Activated T-helper 1 cell treated with Interleukin-2 at 50 U/mL for 16 hours (primary cell): Measurements from ENCODE around the gene ZFYVE21.

Experiments used
- DNase-seq: peaks from one replicate; pipeline ENCODE4 v3.0.0-alpha.2; 2020; ENCODE audit warnings: low read depth

Gene ZFYVE21

GRCh38 chr14:103725001-103725682 is 9.5 kb downstream of the ZFYVE21 start:
- DNase-seq, result no peak

GRCh38 chr14:103725739-103726395 is 10.3 kb downstream of the ZFYVE21 start:
- DNase-seq, result no peak

DNA sequence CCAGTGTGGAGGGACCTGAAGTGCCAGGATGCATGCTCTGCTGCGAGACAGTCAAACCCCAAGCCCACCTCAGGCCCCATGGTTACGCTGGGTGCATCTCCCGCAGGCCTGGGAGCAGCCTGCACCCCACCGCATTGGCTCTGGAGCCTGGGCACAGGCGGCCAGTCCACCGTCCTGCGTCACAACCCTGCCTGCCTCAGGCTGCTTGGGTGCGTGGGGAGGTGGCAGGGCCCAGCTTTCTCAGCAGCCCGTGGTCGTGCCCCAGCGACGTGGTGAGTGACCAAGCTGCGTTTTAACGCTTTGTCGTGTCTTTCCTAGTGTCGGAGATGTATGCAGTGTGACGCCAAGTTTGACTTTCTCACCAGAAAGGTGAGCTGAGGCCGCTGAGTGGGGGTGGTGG is 10.9 kb downstream of the ZFYVE21 start:
- DNase-seq, result no peak

DNA sequence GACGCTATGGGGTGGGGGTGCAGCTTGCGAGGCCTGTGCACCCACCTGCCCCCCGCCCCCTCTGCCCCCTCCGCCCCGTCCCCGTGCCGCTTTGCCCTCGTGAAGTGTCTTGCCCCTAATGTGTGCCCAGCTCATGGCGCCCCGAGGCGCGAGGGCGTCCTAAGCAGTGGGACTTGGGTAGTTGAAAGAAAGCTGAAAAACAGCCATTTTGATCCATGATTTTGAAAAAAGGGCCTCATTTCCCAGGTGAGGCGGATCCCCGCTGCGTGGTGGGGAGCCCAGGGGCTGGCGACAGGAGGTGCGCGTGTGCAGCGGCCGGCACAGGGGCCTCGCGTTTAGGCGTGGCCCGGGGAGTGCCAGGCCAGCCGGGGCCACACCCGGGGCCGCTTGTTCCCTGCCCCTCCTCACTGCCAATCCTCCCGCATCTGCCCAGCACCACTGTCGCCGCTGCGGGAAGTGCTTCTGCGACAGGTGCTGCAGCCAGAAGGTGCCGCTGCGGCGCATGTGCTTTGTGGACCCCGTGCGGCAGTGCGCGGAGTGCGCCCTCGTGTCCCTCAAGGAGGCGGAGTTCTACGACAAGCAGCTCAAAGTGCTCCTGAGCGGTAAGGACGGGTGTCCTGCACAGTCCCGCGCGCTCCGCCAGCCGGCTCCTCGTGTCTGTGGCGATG is 11.8 kb downstream of the ZFYVE21 start:
- DNase-seq, result no peak

- DNase-seq, result no peak
Measured at GRCh38 chr14:103728141-103728540, 12.5 kb downstream of the ZFYVE21 start.

GRCh38 chr14:103728721-103729120 is 13.1 kb downstream of the ZFYVE21 start:
- DNase-seq, result no peak

DNA sequence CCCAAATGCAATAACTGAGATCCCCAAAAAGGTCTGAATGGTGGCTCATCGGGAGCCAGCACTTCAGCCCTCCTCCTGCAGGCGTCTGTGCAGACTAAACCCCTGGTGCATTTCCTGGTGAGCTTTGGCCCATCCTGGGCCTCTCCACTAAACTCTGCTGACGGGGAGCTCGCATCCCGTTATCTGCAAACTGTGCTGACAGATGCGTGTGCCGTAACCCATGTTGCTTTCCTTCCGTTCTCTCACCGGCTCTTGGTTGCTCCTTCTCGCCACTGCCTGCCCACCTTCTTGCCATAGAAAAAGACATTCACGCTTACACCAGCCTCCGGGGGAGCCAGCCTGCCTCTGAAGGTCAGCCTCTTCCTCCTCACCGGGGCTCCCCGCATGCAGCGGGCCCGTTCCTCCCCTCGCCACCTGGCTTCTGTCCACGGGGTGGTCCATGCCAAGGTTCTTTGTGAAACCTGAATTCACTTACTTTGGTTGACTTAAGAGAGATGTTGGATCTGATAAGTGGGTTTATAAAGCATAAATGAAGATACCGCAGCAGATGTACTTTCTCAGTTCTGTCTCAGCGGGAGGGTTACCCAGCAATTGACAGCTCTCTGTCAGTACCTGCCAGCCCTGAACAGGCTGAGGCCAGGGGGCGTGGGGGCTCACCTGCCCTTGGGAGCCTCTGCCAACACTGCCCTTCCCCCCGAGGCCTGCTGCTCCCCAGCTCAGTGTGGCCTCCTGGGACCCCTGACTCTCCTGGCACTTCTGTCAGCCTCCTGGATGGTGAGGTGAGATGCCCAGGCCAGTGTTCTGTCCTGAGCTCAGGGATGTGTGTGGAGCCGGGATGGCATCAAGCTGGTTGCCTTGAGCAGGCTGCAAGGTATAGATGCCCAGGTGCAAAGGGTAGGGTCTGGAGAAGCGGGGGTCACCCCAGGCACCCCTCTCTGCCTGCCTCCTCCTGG is 14.2 kb downstream of the ZFYVE21 start:
- DNase-seq, result no peak

DNA sequence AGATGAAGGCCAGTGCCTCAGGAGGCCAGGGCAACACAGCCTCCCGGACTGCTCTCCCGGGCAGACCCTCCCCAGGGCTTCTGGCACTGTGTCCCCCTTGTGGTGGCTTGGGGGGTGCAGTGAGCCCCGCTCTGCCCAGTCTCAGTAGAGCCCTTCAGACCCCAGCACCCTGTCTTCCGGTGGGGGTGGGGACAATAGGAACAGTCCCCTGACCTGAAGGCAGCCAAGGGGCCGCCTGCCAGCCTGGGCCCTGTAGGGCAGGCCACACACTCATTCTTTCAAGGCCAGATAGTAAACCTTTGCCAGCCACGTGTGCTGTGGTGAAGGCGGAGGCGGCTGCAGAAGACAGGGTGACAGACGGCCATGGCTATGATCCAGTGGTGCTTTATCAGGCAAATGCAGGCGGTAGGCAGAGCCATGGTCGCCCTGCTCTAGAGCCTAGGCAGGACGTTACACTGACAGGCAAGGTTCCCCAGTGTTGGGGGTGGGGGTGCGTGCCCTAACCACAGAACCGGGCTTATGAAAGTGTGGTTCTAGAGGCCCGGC is 15.0 kb downstream of the ZFYVE21 start:
- DNase-seq, result no peak

DNA sequence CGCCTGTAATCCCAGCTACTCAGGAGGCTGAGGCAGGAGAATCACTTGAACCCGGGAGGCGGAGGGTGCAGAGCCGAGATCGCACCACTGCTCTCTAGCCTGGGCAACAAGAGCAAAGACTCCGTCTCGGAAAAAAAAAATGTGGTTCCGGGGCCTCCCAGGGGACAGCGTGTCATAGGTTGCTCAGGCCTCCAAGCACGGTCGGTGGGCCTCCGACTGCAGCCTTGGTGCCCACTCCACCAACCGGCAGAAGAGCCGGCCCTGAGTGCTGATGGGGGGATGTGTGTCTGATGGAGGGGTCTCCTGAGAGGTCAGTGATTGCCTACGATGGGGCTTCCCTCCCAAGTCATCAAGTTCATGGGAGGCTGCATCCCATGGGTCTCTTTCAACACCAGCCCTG is 15.9 kb downstream of the ZFYVE21 start:
- no peak for DNase-seq

GRCh38 chr14:103731916-103732867 is 16.6 kb downstream of the ZFYVE21 start:
- DNase-seq, result no peak

DNA sequence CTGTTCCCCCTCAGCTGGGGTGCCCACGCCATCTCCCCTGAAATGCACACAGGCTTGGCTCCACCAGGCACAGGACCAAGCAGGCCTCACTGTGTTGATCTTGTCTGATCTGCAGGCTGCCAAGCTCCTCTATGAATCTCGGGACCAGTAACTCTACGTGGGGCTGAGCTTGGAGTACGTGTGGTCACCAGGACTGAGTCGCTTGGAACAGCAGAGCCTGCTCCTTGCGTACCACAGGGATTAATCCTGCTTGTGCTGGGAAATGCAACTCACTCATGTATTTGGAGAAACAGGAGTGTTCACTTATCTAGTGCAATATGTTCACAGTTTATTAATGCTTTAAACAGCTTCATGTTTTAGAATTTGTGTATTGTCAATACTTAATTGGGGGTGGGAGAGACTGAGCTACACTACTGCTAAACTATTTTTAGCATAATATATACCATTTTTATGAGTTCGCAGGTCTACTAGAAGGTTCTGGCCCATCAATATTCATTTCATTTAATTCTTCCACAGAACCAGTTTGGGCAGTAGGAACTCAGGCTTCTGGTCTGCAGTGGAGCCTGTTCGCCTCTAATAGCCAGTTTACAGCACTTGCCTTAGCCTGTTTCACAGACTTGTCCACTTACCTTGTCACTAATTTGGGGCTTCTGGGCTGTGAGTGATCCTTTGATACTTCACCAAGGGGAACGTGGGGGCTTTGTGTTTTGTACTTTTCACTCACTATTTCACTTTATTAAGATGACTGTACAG is 17.4 kb downstream of the ZFYVE21 start:
- DNase-seq, result no peak

DNA sequence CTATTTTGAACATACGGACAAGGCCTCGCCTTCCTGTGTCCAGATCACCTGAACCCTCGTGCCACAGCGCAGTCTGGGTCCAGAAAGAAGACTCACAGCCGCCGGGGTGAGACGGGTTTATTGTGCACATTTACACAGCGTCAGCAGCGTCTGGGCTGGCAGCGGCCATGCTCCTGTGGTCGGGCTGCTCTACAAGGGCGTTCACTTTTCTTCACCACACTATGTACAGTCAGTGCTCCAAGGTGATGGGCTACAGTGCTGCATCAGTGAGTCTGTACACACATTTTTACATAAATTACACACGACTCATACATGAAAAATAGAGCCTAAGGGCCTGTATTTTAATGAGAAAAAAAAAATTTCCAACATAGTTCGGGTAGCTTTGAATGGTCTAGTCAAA is 18.0 kb downstream of the ZFYVE21 start:
- no peak for DNase-seq

- no peak for DNase-seq
Measured at GRCh38 chr14:103734081-103734888, 18.7 kb downstream of the ZFYVE21 start.

- no peak for DNase-seq
Measured at GRCh38 chr14:103735022-103735421, 19.4 kb downstream of the ZFYVE21 start.

GRCh38 chr14:103735439-103735814 is 19.8 kb downstream of the ZFYVE21 start:
- DNase-seq, result no peak

DNA sequence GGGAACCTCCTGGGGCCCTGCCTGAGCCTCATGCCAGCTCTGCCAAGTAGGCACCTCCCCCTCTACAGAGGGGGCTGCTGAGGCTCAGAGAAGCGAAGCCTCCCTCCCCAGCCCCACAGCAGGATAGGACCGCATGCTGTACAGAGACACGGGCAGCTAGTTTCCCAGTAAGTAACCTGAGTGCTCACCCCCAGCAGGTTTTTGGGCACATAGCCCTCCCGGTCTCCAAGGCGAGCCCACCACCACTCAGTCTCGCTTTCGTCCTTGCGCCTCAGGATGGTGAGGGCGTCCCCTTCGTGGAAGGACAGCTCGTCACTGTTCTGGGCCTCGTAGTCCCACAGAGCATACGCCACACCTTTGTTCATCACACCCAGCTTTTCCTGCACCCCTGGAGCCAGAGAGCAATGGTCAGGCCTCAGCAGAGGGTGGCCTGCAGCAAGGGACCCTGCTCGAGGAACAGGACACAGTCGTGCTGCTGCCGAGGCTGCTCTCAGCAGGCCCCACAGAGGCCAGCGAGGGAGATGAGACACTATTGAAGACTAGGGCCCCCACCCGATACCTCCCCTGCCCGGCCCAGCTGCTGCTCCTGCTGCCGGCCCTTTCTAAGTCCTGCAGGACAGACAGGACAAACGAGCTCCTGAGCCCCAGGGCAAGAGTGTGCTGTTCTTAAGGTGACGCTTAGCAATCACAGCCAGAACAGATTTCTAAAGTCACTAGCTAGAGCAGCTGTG is 20.4 kb downstream of the ZFYVE21 start:
- DNase-seq, result no peak

DNA sequence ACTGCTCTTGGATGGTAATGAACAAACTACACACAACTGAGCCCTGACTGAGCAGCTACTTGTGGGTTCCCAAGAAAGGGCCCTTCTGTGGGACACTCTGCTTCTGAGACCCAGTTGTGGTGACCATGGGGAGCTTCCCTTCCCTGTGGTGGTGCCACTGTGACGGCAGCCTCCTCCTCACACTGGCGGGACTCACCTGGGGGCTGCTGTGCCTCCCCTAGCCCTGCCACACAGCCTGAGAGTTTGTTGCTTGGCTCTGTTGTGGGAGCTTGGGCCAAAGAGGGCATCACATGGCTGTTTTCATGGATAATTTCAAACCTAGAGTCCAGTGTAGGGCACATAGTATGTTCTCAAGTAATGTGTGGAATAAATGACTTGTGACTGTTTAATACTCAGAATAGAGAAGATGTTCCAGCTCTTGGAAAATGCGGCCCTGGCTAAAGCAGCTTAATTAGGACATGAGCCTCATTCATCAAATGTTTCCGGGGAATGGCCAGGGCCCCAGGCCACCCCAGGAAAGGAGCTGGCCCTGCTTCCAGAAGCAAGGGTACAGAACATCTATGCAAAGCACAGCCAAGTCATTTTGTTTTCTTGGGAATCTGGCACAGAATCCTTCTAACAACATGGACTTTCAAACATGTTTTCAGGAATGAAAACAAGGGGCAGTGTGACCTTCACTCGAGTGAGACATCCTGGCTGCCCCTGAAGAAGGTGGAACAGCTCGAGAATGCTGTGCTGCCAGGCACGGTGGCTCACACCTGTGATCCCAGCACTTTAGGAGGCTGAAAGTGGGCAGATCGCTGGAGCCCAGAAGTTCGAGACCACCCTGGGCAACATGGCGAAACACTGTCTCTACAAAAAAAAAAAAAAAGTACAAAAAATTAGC is 21.2 kb downstream of the ZFYVE21 start:
- DNase-seq, result no peak
